ENCODE data around the gene RAB30.

RAB30 gene

GRCh38 chr11:83007909-83008580 is 63.7 kb downstream of the RAB30 start:
- no peak for DNase-seq

- DNase-seq = no peak
Measured at GRCh38 chr11:83007477-83007876, 64.2 kb downstream of the RAB30 start.

- DNase-seq = no peak
Measured at GRCh38 chr11:83006877-83007330, 64.8 kb downstream of the RAB30 start.

GRCh38 chr11:83004746-83005556 is 66.7 kb downstream of the RAB30 start:
- no peak for DNase-seq

GRCh38 chr11:83002522-83002921 is 69.2 kb downstream of the RAB30 start:
- no peak for DNase-seq

GRCh38 chr11:83002053-83002452 is 69.6 kb downstream of the RAB30 start:
- no peak for DNase-seq

- no peak for DNase-seq
Measured at GRCh38 chr11:83000381-83000780, 71.3 kb downstream of the RAB30 start.

- DNase-seq = no peak
Measured at GRCh38 chr11:82999232-82999631, 72.5 kb downstream of the RAB30 start.

GRCh38 chr11:82998697-82999096 is 73.0 kb downstream of the RAB30 start:
- DNase-seq = no peak

GRCh38 chr11:82996966-82997606 is 74.6 kb downstream of the RAB30 start:
- DNase-seq = no peak

- no peak for DNase-seq
Measured at GRCh38 chr11:82995754-82996398, 75.8 kb downstream of the RAB30 start.

- DNase-seq = no peak
Measured at GRCh38 chr11:82995235-82995634, 76.5 kb downstream of the RAB30 start.

- DNase-seq = no peak
Measured at GRCh38 chr11:82994604-82995230, 77.0 kb downstream of the RAB30 start.

GRCh38 chr11:82992223-82992622 is 79.5 kb downstream of the RAB30 start:
- DNase-seq = no peak

GRCh38 chr11:82989628-82990404 is 81.9 kb downstream of the RAB30 start:
- no peak for DNase-seq

GRCh38 chr11:82988936-82989627 is 82.6 kb downstream of the RAB30 start:
- DNase-seq = no peak

- no peak for DNase-seq
Measured at GRCh38 chr11:82987997-82988396, 83.7 kb downstream of the RAB30 start.

- no peak for DNase-seq
Measured at GRCh38 chr11:82986446-82986845, 85.3 kb downstream of the RAB30 start.

GRCh38 chr11:82981852-82982251 is 89.8 kb downstream of the RAB30 start:
- no peak for DNase-seq

- no peak for DNase-seq
Measured at GRCh38 chr11:82980947-82981346, 90.8 kb downstream of the RAB30 start.

GRCh38 chr11:82980292-82980691 is 91.4 kb downstream of the RAB30 start:
- DNase-seq = no peak

Measured in NK-92 treated with Interleukin-12 subunit alpha and Interleukin-12 subunit beta, amount 100 ng/mL, for 24 hours (cell line).